Mucosa of rectum (tissue), 2 donors: ENCODE results near the gene GRIN3B.
A peak's percentile ranks its signal among the peaks of the same experiment; 100 is the strongest.

Experiments used
- H3K27ac ChIP-seq, 2 donors: one replicate each; pipeline ENCODE4 v1.7.0; 2013; ENCODE audit warnings: inconsistent platforms in 2 of 2, low read depth in 2 of 2, low read length in 2 of 2
- H3K27me3 ChIP-seq, 2 donors: one replicate each; pipeline ENCODE4 v1.7.0; 2013; ENCODE audit warnings: low read length in 2 of 2; ENCODE audit not compliant: control insufficient read depth in 2 of 2, insufficient read depth in 2 of 2
- H3K36me3 ChIP-seq, 2 donors: one replicate each; pipeline ENCODE4 v1.7.0; 2013; ENCODE audit warnings: low read length in 2 of 2; ENCODE audit not compliant: control insufficient read depth in 2 of 2, insufficient read depth in 2 of 2
- H3K4me1 ChIP-seq, 2 donors: one replicate each; pipeline ENCODE4 v1.7.0; 2013; ENCODE audit warnings: low read length in 2 of 2, mild to moderate bottlenecking in 1 of 2; ENCODE audit not compliant: control insufficient read depth in 2 of 2, insufficient read depth in 2 of 2
- H3K4me3 ChIP-seq, 2 donors: one replicate each; pipeline ENCODE4 v1.7.0; 2013; ENCODE audit warnings: low read length in 2 of 2
- H3K9ac ChIP-seq, 2 donors: one replicate each; pipeline ENCODE4 v1.7.0; 2013; ENCODE audit warnings: low read length in 2 of 2, low read depth in 1 of 2, mild to moderate bottlenecking in 1 of 2
- H3K9me3 ChIP-seq, 2 donors: one replicate each; pipeline ENCODE4 v1.7.0; 2013; ENCODE audit warnings: low read length in 2 of 2; ENCODE audit not compliant: control insufficient read depth in 2 of 2
- donor health status: healthy.
- donor health status: Normal muscosa, but diverticular disease.

The GRIN3B gene

DNA sequence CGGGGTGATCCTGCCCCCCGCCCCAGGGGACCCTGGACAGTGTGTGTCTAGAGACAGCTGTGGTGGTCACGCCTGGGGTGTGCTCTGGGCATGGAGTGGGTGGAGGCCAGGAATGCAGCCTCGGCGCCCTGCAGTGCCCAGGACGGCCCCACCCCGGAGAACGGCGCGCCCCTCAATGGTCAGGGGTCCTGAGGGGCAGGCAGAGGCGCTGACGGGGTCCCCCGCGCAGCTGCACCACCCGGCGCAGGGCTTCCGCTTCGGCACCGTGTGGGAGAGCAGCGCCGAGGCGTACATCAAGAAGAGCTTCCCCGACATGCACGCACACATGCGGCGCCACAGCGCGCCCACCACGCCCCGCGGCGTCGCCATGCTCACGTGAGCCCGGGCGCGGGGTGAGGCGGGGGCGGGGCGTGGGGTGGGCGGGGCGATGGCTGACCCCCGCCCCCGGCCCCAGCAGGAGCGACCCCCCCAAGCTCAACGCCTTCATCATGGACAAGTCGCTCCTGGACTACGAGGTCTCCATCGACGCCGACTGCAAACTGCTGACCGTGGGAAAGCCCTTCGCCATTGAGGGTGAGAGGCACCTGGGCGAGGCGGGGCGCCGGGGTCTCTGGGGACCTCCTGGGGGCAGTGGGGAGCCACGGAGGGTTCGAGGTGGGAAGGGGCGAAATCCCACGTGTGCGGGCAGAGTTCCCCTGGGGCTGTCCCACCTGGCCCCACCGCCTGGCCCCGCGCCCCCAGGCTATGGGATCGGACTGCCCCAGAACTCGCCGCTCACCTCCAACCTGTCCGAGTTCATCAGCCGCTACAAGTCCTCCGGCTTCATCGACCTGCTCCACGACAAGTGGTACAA, 7.4 kb downstream of the GRIN3B start:
- H3K27me3 ChIP-seq: peaks cover 4% of the 10 kb centered on the region in 2 donors
- no peak overlapping the region for H3K9ac ChIP-seq
- no peak overlapping the region for H3K27ac ChIP-seq
- H3K36me3 ChIP-seq: peaks cover 0 to 13% of the 10 kb centered on the region in 2 donors
- no peaks in the 10 kb centered on the region for H3K4me1 ChIP-seq
- no peaks in the 10 kb centered on the region for H3K9me3 ChIP-seq
- no peak overlapping the region for H3K4me3 ChIP-seq

- Histone ChIP-seq H3K36me3 (peaks cover 6 to 20% of the 10 kb centered on the region in 2 donors), H3K27ac (no peak overlapping the region), H3K9me3 (no peaks in the 10 kb centered on the region), H3K4me1 (no peaks in the 10 kb centered on the region), H3K27me3 (peaks cover 0 to 4% of the 10 kb centered on the region in 2 donors), H3K4me3 (no peak overlapping the region), H3K9ac (no peak overlapping the region)
These were observed 8.2 kb downstream of the GRIN3B start for GRCh38 chr19:1008268-1009040.

DNA sequence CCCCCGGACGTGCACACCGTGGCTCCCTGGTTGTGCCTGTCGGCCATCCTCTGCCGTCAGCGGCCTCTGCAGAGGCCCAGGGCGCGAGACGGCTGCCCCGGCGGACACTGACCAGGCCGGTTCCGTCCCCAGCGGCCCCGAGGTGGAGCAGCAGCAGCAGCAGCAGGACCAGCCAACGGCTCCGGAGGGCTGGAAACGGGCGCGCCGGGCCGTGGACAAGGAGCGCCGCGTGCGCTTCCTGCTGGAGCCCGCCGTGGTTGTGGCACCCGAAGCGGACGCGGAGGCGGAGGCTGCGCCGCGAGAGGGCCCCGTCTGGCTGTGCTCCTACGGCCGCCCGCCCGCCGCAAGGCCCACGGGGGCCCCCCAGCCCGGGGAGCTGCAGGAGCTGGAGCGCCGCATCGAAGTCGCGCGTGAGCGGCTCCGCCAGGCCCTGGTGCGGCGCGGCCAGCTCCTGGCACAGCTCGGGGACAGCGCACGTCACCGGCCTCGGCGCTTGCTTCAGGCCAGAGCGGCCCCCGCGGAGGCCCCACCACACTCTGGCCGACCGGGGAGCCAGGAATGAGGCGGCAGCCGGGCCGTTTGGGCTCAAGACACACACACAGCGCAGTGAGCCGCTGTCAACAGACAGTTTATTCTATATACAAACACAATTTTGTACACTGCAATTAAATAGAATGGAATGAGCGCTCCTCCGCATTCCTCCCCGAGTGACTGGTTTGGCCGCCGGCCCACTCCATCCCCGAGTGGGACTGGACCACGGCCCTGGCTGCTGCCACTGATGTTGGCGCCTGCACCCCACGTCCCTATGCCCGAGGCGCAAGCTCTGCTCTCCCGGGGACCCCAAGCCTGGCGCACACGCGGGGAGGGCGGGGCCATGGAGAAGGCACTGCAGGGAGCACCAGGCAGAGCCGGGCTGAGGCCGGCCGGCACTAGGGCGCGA, 9.1 kb downstream of the GRIN3B start:
- Histone ChIP-seq H3K9ac (no peak overlapping the region), H3K27ac (peak overlapping the region; percentile 13 to 52), H3K4me3 (no peak overlapping the region), H3K4me1 (no peaks in the 10 kb centered on the region), H3K27me3 (peaks cover 0 to 4% of the 10 kb centered on the region in 2 donors), H3K9me3 (no peaks in the 10 kb centered on the region), H3K36me3 (peaks cover 13 to 23% of the 10 kb centered on the region in 2 donors)

- H3K27ac ChIP-seq: peak overlapping the region; percentile 13 to 52
- no peak overlapping the region for H3K9ac ChIP-seq
- H3K4me3 ChIP-seq: no peak overlapping the region
- no peaks in the 10 kb centered on the region for H3K9me3 ChIP-seq
- peaks cover 13 to 23% of the 10 kb centered on the region in 2 donors for H3K36me3 ChIP-seq
- H3K4me1 ChIP-seq: peaks cover 2% of the 10 kb centered on the region in 2 donors
- peaks cover 0 to 3% of the 10 kb centered on the region in 2 donors for H3K27me3 ChIP-seq
These were observed 9.8 kb downstream of the GRIN3B start for GRCh38 chr19:1009981-1010538.

GRCh38 chr19:1010586-1011510, 10.6 kb downstream of the GRIN3B start:
- Histone ChIP-seq H3K27ac (no peak overlapping the region), H3K36me3 (peaks cover 13 to 23% of the 10 kb centered on the region in 2 donors), H3K9me3 (no peaks in the 10 kb centered on the region), H3K4me1 (peaks cover 3 to 5% of the 10 kb centered on the region in 2 donors), H3K4me3 (no peak overlapping the region), H3K27me3 (no peaks in the 10 kb centered on the region), H3K9ac (no peak overlapping the region)

GRCh38 chr19:1011831-1012333, 11.7 kb downstream of the GRIN3B start:
- Histone ChIP-seq H3K27me3 (no peaks in the 10 kb centered on the region), H3K4me3 (no peak overlapping the region), H3K4me1 (peaks cover 13% of the 10 kb centered on the region in 2 donors), H3K36me3 (peaks cover 17 to 23% of the 10 kb centered on the region in 2 donors), H3K9me3 (no peaks in the 10 kb centered on the region), H3K9ac (no peak overlapping the region), H3K27ac (no peak overlapping the region)

DNA sequence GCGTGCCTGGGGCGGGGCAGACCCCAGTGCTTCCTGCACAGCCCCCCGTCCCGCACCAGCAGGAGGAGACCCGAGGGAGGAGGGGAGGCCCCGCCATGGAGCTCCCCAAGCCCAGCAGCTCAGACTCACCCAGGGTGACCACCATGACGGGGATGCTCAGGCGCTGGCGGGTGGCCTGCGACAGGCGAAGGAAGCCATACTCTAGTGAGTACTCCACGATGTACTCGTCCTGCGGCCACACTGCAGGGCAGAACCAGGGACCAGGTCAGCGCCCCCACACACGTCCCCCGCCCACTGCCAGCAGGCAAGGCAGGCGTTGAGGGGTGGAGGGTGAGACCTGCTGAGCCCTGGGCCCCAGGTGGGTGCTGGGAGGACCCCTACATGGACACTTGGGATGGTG, 12.1 kb downstream of the GRIN3B start:
- no peaks in the 10 kb centered on the region for H3K9me3 ChIP-seq
- H3K4me1 ChIP-seq: peaks cover 17 to 18% of the 10 kb centered on the region in 2 donors
- peaks cover 17 to 23% of the 10 kb centered on the region in 2 donors for H3K36me3 ChIP-seq
- no peaks in the 10 kb centered on the region for H3K27me3 ChIP-seq
- H3K4me3 ChIP-seq: no peak overlapping the region
- H3K27ac ChIP-seq: no peak overlapping the region
- H3K9ac ChIP-seq: no peak overlapping the region

DNA sequence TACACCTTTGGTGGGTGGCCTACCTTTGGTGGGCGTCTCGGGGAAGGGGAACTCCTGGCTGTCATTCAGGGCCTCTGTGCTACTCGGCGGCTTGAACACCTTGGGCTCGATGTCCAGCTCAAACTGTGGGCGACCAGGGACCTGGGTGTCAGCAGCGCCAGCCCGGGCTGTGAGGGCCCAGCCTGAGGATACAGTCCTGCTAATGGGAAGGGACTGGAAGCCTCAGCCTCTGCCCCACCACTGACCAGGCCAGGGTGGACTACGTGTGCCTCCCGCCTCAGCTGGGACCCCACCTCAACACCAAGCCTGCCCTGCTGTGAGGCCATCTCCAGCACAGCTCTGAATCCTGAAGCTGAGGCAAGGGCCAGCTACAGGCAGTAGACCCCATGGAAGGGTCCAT, 13.0 kb downstream of the GRIN3B start:
- peaks cover 17 to 24% of the 10 kb centered on the region in 2 donors for H3K36me3 ChIP-seq
- no peak overlapping the region for H3K27ac ChIP-seq
- H3K9ac ChIP-seq: no peak overlapping the region
- H3K4me1 ChIP-seq: peaks cover 26 to 27% of the 10 kb centered on the region in 2 donors
- no peaks in the 10 kb centered on the region for H3K9me3 ChIP-seq
- no peaks in the 10 kb centered on the region for H3K27me3 ChIP-seq
- no peak overlapping the region for H3K4me3 ChIP-seq
